GM18873 (cell line): ENCODE measurements around the gene OOSP3.

Experiments used
- ATAC-seq: cut with Tn5 transposase; IDR thresholded peaks from one replicate; pipeline ENCODE4 v1.9.1; 2021; ENCODE audit warnings: mild to moderate bottlenecking, moderate library complexity, moderate number of reproducible peaks; ENCODE audit not compliant: unreplicated experiment, low FRiP score

OOSP3 gene

DNA sequence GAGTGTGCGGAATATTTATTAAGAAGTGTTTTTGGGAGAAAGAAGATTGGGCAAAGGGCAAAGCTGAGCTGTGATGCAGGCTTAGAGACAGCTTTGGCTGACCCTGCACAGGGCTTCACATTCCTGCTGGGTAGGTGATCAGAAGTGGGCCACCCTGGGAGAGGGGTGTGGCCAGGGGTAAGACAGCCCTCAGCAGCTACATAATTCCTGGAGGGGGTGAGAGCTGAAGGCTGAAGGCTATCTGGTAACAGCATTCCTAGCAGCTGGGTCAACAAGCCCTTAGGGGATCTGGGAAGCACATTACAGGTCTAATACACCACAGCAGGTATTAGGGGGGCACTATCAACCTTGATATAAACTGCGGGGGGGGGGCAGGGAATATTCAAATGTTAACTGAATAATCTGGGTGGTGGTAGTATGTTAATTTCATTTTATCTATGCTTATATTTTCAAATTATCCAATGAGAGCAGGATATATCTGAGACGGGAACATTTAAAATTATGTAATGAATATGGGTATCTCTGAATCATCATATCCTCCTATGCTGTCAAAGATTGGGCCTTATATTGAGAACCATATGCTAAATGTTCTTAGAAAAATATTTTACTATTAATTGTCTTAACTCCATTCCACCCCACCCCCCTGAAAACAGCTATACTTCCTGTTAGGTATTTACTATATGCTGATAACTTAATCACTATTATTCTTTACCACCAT lies 65.6 kb downstream of the OOSP3 start:
- ATAC-seq = no peak

DNA sequence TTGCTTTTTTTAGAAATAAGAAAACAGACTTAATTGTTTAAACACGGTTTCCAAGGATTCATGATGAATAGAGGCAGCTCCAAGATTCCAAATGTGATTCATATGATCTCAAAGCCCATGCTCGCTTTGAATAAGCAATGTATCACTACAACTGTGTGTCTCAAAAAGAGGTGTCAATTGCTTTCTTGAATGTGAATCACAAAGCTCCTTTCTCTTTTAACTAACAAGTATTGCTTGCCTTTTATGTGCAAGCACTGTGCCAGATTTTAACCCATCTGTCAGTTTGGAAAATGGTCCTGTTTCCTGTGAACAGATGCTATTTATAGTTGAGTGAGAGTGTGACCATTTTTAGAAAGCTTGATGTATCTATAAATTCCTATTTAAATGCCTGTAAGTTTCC lies 66.1 kb downstream of the OOSP3 start:
- ATAC-seq = no peak
